HEK293 (cell line): ENCODE results near the gene STK40.

Source experiments
- HOXC10 ChIP-seq: sonication (generic); formaldehyde crosslinking; IDR thresholded peaks from 2 replicates; pipeline ENCODE4 v1.8.1; 2023; ENCODE audit warnings: mild to moderate bottlenecking, missing genetic modification reagents
- PATZ1 ChIP-seq: fragments of 450-650 bp; formaldehyde crosslinking; IDR thresholded peaks from 2 replicates; pipeline ENCODE4 v1.5.1; 2016; ENCODE audit warnings: missing biosample characterization, missing genetic modification characterization
- SALL2 ChIP-seq: fragments of 450-650 bp; formaldehyde crosslinking; IDR thresholded peaks from 2 replicates; pipeline ENCODE4 v1.5.0; 2017; ENCODE audit warnings: missing biosample characterization, mild to moderate bottlenecking, missing genetic modification characterization, borderline replicate concordance
- SP3 ChIP-seq: fragments of 450-650 bp; formaldehyde crosslinking; IDR thresholded peaks from 2 replicates; pipeline ENCODE4 v1.5.1; 2016; ENCODE audit warnings: missing biosample characterization, missing genetic modification characterization
- WT1 ChIP-seq: fragments of 450-650 bp; formaldehyde crosslinking; IDR thresholded peaks from 2 replicates; pipeline ENCODE4 v1.5.1; 2016; ENCODE audit warnings: missing biosample characterization, missing genetic modification characterization
- ZBTB1 ChIP-seq: fragments of 450-650 bp; formaldehyde crosslinking; IDR thresholded peaks from 2 replicates; pipeline ENCODE4 v1.5.1; 2016; ENCODE audit warnings: missing biosample characterization, missing genetic modification characterization
- ZBTB26 ChIP-seq: fragments of 450-650 bp; formaldehyde crosslinking; optimal IDR thresholded peaks from 2 replicates; pipeline ENCODE3; 2016; ENCODE audit warnings: missing biosample characterization, mild to moderate bottlenecking, missing genetic modification characterization
- ZNF121 ChIP-seq: fragments of 450-650 bp; formaldehyde crosslinking; IDR thresholded peaks from 2 replicates; pipeline ENCODE4 v1.5.1; 2016; ENCODE audit warnings: missing biosample characterization, missing genetic modification characterization
- ZNF146 ChIP-seq: fragments of 450-650 bp; formaldehyde crosslinking; IDR thresholded peaks from 2 replicates; pipeline ENCODE4 v1.5.1; 2016; ENCODE audit warnings: missing biosample characterization, missing genetic modification characterization
- ZNF184 ChIP-seq: fragments of 450-650 bp; IDR thresholded peaks from 2 replicates; pipeline ENCODE4 v1.5.1; 2018; ENCODE audit warnings: missing biosample characterization, mild to moderate bottlenecking, missing genetic modification characterization
- ZNF19 ChIP-seq: fragments of 450-650 bp; formaldehyde crosslinking; IDR thresholded peaks from 2 replicates; pipeline ENCODE4; 2016; ENCODE audit warnings: missing biosample characterization, missing genetic modification characterization, low read depth
- ZNF391 ChIP-seq: fragments of 450-650 bp; formaldehyde crosslinking; IDR thresholded peaks from 2 replicates; pipeline ENCODE4 v1.5.1; 2016; ENCODE audit warnings: low read depth, missing biosample characterization, missing genetic modification characterization, borderline replicate concordance
- ZNF433 ChIP-seq: fragments of 450-650 bp; formaldehyde crosslinking; IDR thresholded peaks from 2 replicates; pipeline ENCODE4 v1.5.1; 2016; ENCODE audit warnings: missing biosample characterization, missing genetic modification characterization, low read depth
- ZNF510 ChIP-seq: fragments of 450-650 bp; formaldehyde crosslinking; IDR thresholded peaks from 2 replicates; pipeline ENCODE4 v1.5.1; 2018; ENCODE audit warnings: mild to moderate bottlenecking, missing genetic modification characterization, missing biosample characterization; ENCODE audit not compliant: insufficient replicate concordance
- ZNF624 ChIP-seq: fragments of 450-650 bp; formaldehyde crosslinking; IDR thresholded peaks from 2 replicates; pipeline ENCODE4 v1.5.1; 2017; ENCODE audit warnings: missing biosample characterization, missing genetic modification characterization
- ZNF664 ChIP-seq: fragments of 450-650 bp; formaldehyde crosslinking; IDR thresholded peaks from 2 replicates; pipeline ENCODE4 v1.5.1; 2016; ENCODE audit warnings: missing biosample characterization, missing genetic modification characterization
- ZNF76 ChIP-seq: fragments of 450-650 bp; formaldehyde crosslinking; IDR thresholded peaks from 2 replicates; pipeline ENCODE4; 2016; ENCODE audit warnings: low read depth, missing biosample characterization, missing genetic modification characterization, borderline replicate concordance
- ZNF843 ChIP-seq: fragments of 450-650 bp; formaldehyde crosslinking; IDR thresholded peaks from 2 replicates; pipeline ENCODE4 v1.5.1; 2016; ENCODE audit warnings: missing biosample characterization, missing genetic modification characterization
- ZSCAN30 ChIP-seq: fragments of 450-650 bp; IDR thresholded peaks from 2 replicates; pipeline ENCODE4 v1.5.1; 2018; ENCODE audit warnings: missing biosample characterization, mild to moderate bottlenecking, missing genetic modification characterization, moderate library complexity
- ZSCAN4 ChIP-seq: fragments of 450-650 bp; formaldehyde crosslinking; IDR thresholded peaks from 2 replicates; pipeline ENCODE4 v1.5.1; 2017; ENCODE audit warnings: missing biosample characterization, missing genetic modification characterization
- TF ChIP-seq, protein P1 (sequence below): fragments of 450-650 bp; formaldehyde crosslinking; IDR thresholded peaks from 2 replicates; pipeline ENCODE4 v1.5.1; 2016; ENCODE audit warnings: missing biosample characterization, missing genetic modification characterization

The STK40 gene

GRCh38 chr1:36306902-36307456, 78.7 kb downstream of the STK40 start (continued):
- no peak for TF ChIP-seq ZNF184 (tag by site-specific recombination)
- TF ChIP-seq, protein P1, sequence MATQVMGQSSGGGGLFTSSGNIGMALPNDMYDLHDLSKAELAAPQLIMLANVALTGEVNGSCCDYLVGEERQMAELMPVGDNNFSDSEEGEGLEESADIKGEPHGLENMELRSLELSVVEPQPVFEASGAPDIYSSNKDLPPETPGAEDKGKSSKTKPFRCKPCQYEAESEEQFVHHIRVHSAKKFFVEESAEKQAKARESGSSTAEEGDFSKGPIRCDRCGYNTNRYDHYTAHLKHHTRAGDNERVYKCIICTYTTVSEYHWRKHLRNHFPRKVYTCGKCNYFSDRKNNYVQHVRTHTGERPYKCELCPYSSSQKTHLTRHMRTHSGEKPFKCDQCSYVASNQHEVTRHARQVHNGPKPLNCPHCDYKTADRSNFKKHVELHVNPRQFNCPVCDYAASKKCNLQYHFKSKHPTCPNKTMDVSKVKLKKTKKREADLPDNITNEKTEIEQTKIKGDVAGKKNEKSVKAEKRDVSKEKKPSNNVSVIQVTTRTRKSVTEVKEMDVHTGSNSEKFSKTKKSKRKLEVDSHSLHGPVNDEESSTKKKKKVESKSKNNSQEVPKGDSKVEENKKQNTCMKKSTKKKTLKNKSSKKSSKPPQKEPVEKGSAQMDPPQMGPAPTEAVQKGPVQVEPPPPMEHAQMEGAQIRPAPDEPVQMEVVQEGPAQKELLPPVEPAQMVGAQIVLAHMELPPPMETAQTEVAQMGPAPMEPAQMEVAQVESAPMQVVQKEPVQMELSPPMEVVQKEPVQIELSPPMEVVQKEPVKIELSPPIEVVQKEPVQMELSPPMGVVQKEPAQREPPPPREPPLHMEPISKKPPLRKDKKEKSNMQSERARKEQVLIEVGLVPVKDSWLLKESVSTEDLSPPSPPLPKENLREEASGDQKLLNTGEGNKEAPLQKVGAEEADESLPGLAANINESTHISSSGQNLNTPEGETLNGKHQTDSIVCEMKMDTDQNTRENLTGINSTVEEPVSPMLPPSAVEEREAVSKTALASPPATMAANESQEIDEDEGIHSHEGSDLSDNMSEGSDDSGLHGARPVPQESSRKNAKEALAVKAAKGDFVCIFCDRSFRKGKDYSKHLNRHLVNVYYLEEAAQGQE (tag by site-specific recombination) = no peak
- TF ChIP-seq WT1 = peak; percentile 77
- no peak for TF ChIP-seq SALL2 (tag by site-specific recombination)
- TF ChIP-seq ZNF391 = peak; percentile 58; the same call in 1 of the 2 replicates
- no peak for TF ChIP-seq HOXC10 (CRISPR knock-in tag)
- peak; percentile 79 for TF ChIP-seq SP3
- 0 out of 2 replicates have a peak, but pooled peaks have one; percentile 2 for TF ChIP-seq ZSCAN30 (tag by site-specific recombination)
- peak; percentile 88 for TF ChIP-seq ZBTB26 (tag by site-specific recombination)
- TF ChIP-seq ZNF146 = no peak
- 0 out of 2 replicates have a peak, but pooled peaks have one; percentile 27 for TF ChIP-seq ZNF76 (tag by site-specific recombination)
- TF ChIP-seq ZNF624 (tag by site-specific recombination) = no peak
- no peak for TF ChIP-seq ZNF843 (tag by site-specific recombination)
- TF ChIP-seq ZNF121 = no peak
- no peak for TF ChIP-seq ZBTB1 (tag by site-specific recombination)
- TF ChIP-seq ZNF664 = no peak; the same call in 1 of the 2 replicates
- TF ChIP-seq ZNF433 (tag by site-specific recombination) = no peak
- TF ChIP-seq PATZ1 (tag by site-specific recombination) = peak; percentile 70
- no peak for TF ChIP-seq ZNF510 (tag by site-specific recombination)
- no peak for TF ChIP-seq ZNF19 (tag by site-specific recombination)
- no peak for TF ChIP-seq ZSCAN4 (tag by site-specific recombination)
